Cardiac septum (tissue), 1 donor: ENCODE measurements around the gene NCOA7. TPM values are rescaled to one million over a fixed set of nuclear protein-coding genes. Genes with fewer than 3 reads are reported as not detected.

Experiments used
- DNase-seq: peaks from one replicate; pipeline ENCODE4 v3.0.0-alpha.2; 2020; ENCODE audit warnings: low spot score
- intact Hi-C: fragments of 100-400 bp; cut with DNase I; formaldehyde crosslinking; loops from one replicate; pipeline ENCODE4 v1.14.0; 2022
- total RNA-seq: library from RNA; stranded (reverse); fragmentation: NEBNext Ultra II Directional; extraction: Animal tissue kit (Norgen Biotek cat#: 25700); gene quantifications from one replicate; pipeline ENCODE4 v1.2.1, GENCODE V29; 2021
- donor health status: DM: no; HTN: no; CAD: no.

Gene NCOA7
- total RNA-seq, 1 donor from 2014 or later, result 10.3 TPM

DNA sequence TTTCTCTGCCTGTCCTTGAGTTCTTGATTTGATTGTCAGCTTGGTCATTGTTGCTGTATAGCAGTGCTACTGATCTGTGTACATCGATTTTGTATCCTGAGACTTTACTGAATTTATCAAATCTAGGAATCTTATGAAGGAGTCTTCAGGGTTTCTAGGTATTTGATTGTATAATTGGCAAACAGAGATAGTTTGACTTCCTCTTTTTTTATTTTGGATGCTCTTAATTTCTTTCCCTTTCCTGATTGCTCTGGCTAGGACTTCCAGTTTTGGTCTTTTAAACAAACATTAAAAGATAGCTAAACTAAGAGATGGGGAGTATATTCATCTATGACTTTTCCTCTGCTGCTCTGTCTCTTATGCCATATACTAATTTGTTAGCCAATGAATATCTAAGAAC, 62.4 kb downstream of the NCOA7 start:
- intact Hi-C loops, result no loop called here
- DNase-seq, result no peak

- no peak for DNase-seq
- intact Hi-C loops, result no loop called here
Measured at GRCh38 chr6:125853756-125854155, 63.0 kb downstream of the NCOA7 start.

- DNase-seq, result no peak
- intact Hi-C loops, result no loop called here
Measured at GRCh38 chr6:125854355-125854754, 63.6 kb downstream of the NCOA7 start.

GRCh38 chr6:125855783-125856182, 65.0 kb downstream of the NCOA7 start:
- intact Hi-C loops, result loop anchor here (5.0 kb wide), 2 partner anchors 63 to 102 kb away; partner anchors contain the start of genes HINT3 and NCOA7
- DNase-seq, result no peak

- intact Hi-C loops, result loop anchor here (5.0 kb wide), 2 partner anchors 66 to 99 kb away; partner anchors contain the start of genes HINT3 and NCOA7
- DNase-seq, result no peak
Measured at GRCh38 chr6:125857846-125858245, 67.1 kb downstream of the NCOA7 start.

GRCh38 chr6:125858427-125859320, 67.9 kb downstream of the NCOA7 start:
- no peak for DNase-seq
- intact Hi-C loops, result loop anchor here (5.0 kb wide), 2 partner anchors 66 to 99 kb away; partner anchors contain the start of genes HINT3 and NCOA7

DNA sequence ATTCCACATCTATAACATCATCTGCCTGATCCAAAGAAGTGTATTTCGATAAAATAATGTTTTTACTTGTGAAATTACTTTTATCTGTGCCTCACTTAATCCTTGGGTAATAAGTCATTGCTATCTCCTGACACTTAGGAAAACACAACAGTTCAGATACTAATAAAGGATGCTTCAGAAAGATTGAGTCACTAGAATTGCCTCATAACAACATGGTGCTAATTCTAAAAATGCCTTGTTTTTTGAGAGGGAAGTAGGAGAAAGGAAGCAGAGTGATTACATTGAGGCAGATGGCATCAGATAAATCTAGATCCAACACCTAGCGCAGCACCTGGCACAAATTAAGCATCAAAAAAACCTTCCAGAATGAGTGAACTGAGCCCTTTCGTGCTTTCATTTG, 69.0 kb downstream of the NCOA7 start:
- no peak for DNase-seq
- intact Hi-C loops, result loop anchor here (5.0 kb wide), 2 partner anchors 67 to 98 kb away; partner anchors contain the start of genes HINT3 and NCOA7

- intact Hi-C loops, result no loop called here
- no peak for DNase-seq
Measured at GRCh38 chr6:125863023-125863422, 72.3 kb downstream of the NCOA7 start.

DNA sequence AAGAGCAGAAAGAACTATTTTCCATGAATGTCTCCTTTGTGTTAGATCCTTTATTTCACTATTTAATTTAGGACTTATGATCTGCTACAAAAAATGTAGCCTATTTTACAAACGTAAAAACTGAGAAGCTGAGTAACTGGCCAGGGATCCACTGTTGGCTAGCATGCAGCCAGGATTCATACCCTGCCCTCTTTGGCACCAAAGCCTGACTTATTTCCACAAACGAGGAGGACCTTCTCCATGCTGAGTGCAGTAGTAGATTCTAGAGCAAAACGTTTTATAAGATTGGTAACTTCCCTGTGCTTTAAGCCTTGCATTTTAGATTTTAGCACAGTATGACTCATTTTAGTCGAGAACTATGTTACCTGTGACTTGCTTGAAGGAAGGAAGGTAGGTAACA, 74.3 kb downstream of the NCOA7 start:
- intact Hi-C loops, result no loop called here
- DNase-seq, result no peak

DNA sequence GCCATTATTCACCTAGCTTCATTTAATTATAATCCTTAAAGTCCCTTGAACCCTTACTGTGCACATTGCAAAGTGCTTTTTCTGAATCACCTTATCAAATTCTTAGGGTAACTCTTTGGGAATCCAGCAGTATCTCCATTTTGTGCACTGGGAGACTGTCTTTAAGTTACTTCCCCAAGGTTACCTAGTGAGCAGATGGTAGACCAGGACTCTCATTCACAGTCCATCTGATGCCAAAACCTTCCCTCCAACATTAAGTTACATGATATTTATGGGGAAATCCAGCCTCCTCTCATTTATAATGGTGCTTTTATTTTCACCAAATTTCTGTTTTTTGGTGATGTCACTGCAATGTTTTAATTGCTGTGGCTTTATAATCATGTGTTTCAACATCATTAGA, 75.7 kb downstream of the NCOA7 start:
- DNase-seq, result no peak
- intact Hi-C loops, result no loop called here

DNA sequence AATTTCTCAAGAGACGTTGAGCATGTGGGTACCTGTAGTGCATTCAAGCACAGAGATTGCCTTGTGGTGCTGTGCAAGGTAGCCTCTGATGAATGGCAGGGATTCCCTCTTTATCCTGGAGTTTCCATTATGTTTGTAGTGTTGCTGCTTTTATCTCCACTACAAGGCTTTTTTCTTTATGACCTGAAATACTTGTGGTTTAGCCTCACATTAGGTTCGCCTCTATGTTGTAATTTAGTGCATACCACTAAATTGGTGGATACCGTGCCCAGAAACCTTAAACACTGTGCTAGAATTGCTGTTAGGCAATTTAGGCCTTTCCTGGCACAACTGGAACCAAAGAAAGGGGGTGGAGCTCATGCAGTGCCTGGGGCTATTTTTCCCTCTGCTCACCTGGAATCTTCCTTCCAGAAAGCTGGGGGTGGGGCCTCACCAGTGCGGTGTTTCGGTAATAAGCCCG, 76.8 kb downstream of the NCOA7 start:
- intact Hi-C loops, result no loop called here
- DNase-seq, result no peak

DNA sequence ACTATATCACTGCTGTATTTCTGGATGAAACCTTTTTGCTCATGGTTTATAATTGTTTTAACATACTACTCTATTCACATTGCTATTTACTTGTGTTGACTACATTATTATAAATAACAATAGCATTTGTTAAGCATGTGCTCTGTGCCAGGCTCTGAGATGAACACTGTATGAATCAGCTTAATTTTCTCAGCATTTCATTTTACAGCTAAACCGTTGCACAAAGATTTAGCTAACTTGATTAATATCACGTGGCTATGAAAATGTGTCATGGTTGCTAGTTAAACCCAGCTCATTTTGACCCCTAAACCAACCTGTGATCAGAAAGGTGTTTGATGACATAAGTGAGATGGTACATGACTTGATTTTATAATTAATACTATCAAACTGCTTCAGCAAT, 77.5 kb downstream of the NCOA7 start:
- intact Hi-C loops, result no loop called here
- DNase-seq, result no peak

DNA sequence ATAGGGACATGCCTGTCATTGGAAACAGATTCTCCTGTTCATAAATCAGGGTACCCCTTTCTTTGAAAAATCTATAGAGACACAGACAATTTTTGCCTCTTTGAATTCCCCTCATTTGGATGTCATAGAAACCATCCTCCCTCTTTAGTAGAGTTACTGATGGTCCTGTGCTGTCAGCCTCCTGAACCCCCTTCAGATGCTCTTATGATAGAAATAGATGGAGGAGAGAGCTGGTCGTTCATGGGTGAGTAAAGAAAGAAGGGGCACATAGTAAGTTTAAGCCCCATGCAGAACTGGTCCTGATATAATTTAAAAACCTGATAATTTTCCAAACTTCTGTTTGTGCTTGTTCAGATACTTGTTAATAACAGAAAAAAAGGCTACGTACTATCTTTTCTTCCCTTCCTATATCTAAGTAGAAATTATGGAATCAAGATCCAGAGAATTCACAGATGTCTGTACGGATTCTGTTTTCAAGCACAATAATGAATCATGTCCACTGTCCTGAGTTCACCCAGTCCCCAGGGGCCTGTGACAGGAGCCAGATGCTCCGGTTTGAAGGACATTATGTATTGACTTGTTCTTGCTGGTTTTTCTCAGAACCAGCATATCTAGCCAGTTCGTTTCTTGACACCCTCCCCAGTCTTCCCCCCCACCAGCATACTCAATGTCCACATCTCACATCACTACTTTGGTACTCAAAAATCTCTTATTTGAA, 78.1 kb downstream of the NCOA7 start:
- DNase-seq, result no peak
- intact Hi-C loops, result no loop called here

DNA sequence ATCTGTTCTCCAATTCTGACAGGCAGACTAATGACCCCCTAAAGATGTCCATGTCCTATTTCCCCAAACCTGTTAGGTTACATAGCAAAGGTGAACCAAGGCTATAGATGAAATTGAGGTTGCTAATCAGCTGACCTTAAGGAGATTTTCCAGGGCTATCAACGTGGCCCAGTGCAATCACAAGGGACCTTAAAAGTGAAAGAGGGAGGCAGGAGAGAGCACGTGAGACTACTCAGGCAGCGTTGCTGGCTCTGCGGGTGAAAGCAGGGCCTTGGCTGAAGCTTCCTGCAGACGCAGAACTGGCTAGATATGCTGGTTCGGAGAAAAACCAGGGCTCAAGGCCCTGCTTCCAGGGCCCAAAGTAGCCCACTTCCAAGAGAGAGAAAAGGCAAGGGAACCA, 78.7 kb downstream of the NCOA7 start:
- intact Hi-C loops, result no loop called here
- DNase-seq, result no peak

DNA sequence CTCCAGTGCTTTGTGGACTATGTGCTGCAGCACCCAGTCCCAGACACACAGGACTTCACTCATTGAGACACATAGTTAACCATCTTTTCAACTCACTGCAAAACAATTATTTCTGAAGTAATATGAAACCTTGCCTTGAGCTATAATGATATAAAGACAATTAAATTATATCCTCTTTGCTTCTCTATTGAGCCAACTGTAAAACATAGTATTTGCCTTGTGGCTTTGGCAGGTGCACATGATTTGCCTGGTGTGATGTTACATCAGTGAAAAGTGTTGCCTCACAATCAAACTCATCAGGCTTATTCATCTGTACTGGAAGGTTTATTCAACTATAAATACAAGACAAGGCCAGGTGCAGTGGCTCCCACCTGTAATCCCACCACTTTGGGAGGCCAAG, 80.6 kb downstream of the NCOA7 start:
- no peak for DNase-seq
- intact Hi-C loops, result no loop called here

DNA sequence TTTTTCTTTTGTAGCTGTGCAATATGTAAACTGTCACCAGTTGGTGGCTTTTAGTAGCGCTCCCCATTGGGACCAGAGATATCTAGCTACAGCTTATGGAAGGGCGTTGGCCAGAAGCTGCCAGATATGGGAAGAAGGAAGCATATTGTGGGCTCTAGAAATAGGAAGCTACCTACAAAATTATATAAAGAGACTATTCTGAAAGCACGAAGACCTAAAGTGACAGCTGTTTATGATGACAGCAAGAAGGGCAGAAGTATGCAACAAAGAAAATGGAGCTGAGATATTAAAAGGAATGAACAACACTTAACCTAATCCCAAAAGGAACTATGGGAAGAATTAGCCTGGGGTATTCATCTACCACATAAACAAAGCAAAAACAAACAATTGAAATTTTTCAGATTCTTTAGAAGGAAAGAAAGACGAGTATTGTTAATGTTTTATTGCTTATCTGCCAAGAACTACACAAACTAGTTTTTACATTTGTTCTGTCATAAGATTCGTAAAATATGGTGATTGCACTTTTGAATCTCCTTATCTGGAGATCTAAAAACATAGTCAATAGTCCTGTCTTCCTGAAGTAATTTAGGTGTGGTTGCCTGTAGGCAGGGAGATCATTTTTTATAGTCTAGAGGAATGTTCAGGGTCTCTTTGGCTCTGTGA, 81.6 kb downstream of the NCOA7 start:
- intact Hi-C loops, result no loop called here
- no peak for DNase-seq

DNA sequence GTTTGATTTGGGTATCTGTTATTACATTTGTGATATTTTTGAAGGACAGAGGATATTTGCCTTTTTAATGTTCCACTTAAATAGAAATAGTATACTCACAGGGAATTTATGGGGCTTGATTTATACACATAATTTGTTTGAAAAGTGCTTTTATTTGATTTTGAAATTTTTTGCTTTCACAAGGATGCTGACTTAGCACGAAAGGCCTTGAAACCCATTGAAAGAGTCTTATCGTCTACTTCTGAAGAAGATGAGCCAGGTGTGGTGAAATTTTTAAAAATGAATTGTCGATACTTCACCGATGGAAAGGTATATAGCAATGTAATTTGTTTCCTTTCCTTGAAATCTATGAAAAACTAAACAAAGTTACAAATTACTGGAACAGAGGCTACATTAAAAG, 91.5 kb downstream of the NCOA7 start:
- DNase-seq, result no peak
- intact Hi-C loops, result no loop called here

DNA sequence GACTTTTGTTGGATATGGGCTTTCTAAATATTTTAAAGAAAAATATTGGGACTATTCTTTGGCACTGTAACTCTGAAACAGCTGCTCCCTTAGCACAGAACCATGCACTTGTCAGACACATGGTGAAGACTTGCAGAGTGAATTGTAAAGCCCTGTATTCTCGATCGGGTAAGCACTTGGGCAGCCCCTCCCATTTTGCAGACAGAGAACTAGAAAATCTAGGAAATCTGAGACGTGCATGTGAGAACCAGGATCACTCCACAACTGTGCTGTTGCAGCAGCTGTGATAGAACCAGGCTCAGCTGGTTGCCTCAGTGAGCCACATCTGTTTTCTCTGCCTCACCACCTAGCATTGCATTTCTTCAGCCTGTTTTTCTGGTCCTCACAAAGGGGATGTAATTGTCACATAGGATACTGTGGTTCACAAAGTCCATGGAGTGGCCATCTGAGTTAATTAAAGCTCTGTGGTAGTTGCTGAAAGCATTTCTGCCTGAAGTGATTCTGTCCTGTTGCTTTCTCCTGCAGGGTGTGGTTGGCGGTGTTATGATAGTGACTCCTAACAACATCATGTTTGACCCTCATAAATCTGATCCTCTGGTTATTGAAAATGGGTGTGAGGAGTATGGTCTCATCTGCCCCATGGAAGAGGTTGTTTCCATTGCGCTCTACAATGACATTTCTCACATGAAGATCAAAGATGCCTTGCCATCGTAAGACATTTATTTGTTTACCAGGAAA, 94.0 kb downstream of the NCOA7 start:
- intact Hi-C loops, result no loop called here
- DNase-seq, result no peak

GRCh38 chr6:125886021-125886420, 95.3 kb downstream of the NCOA7 start:
- no peak for DNase-seq
- intact Hi-C loops, result no loop called here
